Measurements from ENCODE around the gene DMKN.

DMKN gene

GRCh38 chr19:35501684-35502083, 11.8 kb downstream of the DMKN start:
- no peak for TF ChIP-seq CTCF (conservative IDR thresholded peaks at IDR 0.05)
- H3K27ac ChIP-seq: no peak overlapping the region

GRCh38 chr19:35500611-35501010, 12.8 kb downstream of the DMKN start:
- no peak overlapping the region for H3K27ac ChIP-seq
- no peak for TF ChIP-seq CTCF (conservative IDR thresholded peaks at IDR 0.05)

- H3K27ac ChIP-seq: no peak overlapping the region
- no peak for TF ChIP-seq CTCF (conservative IDR thresholded peaks at IDR 0.05)
These were observed 14.4 kb downstream of the DMKN start for GRCh38 chr19:35498984-35499527.

GRCh38 chr19:35498220-35498619, 15.2 kb downstream of the DMKN start:
- TF ChIP-seq CTCF (conservative IDR thresholded peaks at IDR 0.05): no peak
- no peak overlapping the region for H3K27ac ChIP-seq

- no peak for TF ChIP-seq CTCF (conservative IDR thresholded peaks at IDR 0.05)
These were observed 16.0 kb downstream of the DMKN start for GRCh38 chr19:35497406-35497805.

GRCh38 chr19:35495107-35496064, 18.1 kb downstream of the DMKN start:
- peak overlapping the region; percentile 47; the same call in 1 of the 2 replicates for H3K27ac ChIP-seq
- peak; percentile 98 for TF ChIP-seq CTCF (conservative IDR thresholded peaks at IDR 0.05)

More at GRCh38 chr19:35497406-35497805, 16.0 kb downstream of the DMKN start:
- H3K27ac ChIP-seq: no peak overlapping the region

- no peak overlapping the region for H3K27ac ChIP-seq
- TF ChIP-seq CTCF (conservative IDR thresholded peaks at IDR 0.05): no peak
These were observed 19.5 kb downstream of the DMKN start for GRCh38 chr19:35493971-35494370.
